H9 (cell line): ENCODE data around the gene CHST15. TPM values are rescaled to one million over a fixed set of nuclear protein-coding genes. Genes with fewer than 3 reads are reported as not detected.

Experiments
- DNase-seq: peaks from one replicate; pipeline ENCODE4 v3.0.0-alpha.2; 2017
- H2AFZ ChIP-seq: one replicate; pipeline ENCODE4 v1.6.1; 2013; ENCODE audit warnings: mild to moderate bottlenecking, low read length, control low read depth, moderate library complexity
- H2AK5ac ChIP-seq: 2 replicates; pipeline ENCODE4 v1.6.1; 2013; ENCODE audit warnings: low read length, control low read depth, mixed read lengths; ENCODE audit not compliant: insufficient read length
- H2BK120ac ChIP-seq: one replicate; pipeline ENCODE4 v1.6.1; 2013; ENCODE audit warnings: low read depth, mild to moderate bottlenecking, low read length, control low read depth, inconsistent platforms; ENCODE audit not compliant: poor library complexity, severe bottlenecking
- H2BK12ac ChIP-seq: 2 replicates; pipeline ENCODE4 v1.6.1; 2013; ENCODE audit warnings: low read length, control low read depth, mixed read lengths, low read depth; ENCODE audit not compliant: insufficient read length
- H2BK15ac ChIP-seq: 2 replicates; pipeline ENCODE4 v1.6.1; 2013; ENCODE audit warnings: low read depth, low read length, control low read depth
- H2BK20ac ChIP-seq: one replicate; pipeline ENCODE4 v1.6.1; 2013; ENCODE audit warnings: low read depth, mild to moderate bottlenecking, low read length, control low read depth, inconsistent platforms; ENCODE audit not compliant: poor library complexity, severe bottlenecking
- H2BK5ac ChIP-seq: 2 replicates; pipeline ENCODE4 v1.6.1; 2013; ENCODE audit warnings: low read length, control low read depth, mixed read lengths; ENCODE audit not compliant: insufficient read length
- H3K14ac ChIP-seq: 2 replicates; pipeline ENCODE4 v1.6.1; 2013; ENCODE audit warnings: low read length, control low read depth; ENCODE audit not compliant: insufficient read depth
- H3K18ac ChIP-seq: 2 replicates; pipeline ENCODE4 v1.6.1; 2013; ENCODE audit warnings: low read depth, mild to moderate bottlenecking, mixed read lengths, low read length, control low read depth; ENCODE audit not compliant: insufficient read length
- H3K23ac ChIP-seq: 2 replicates; pipeline ENCODE4 v1.6.1; 2013; ENCODE audit warnings: low read length, control low read depth, mixed read lengths, low read depth; ENCODE audit not compliant: insufficient read length
- H3K23me2 ChIP-seq: 2 replicates; pipeline ENCODE4 v1.6.1; 2013; ENCODE audit warnings: low read depth, mild to moderate bottlenecking, mixed read lengths, low read length, control low read depth; ENCODE audit not compliant: insufficient read length, poor library complexity, severe bottlenecking
- H3K27ac ChIP-seq: 2 replicates; pipeline ENCODE4 v1.5.1; 2013; ENCODE audit warnings: low read length, control low read depth, mixed read lengths, low read depth; ENCODE audit not compliant: insufficient read length
- H3K27me3 ChIP-seq: 2 replicates; pipeline ENCODE4 v1.6.1; 2013; ENCODE audit warnings: low read length, control low read depth, inconsistent platforms; ENCODE audit not compliant: insufficient read depth
- H3K4ac ChIP-seq: 2 replicates; pipeline ENCODE4 v1.6.1; 2013; ENCODE audit warnings: low read depth, mild to moderate bottlenecking, control low read depth, inconsistent platforms, low read length, moderate library complexity
- H3K4me1 ChIP-seq: 2 replicates; pipeline ENCODE4 v1.6.1; 2013; ENCODE audit warnings: low read length, control low read depth, inconsistent platforms; ENCODE audit not compliant: insufficient read depth
- H3K4me2 ChIP-seq: 2 replicates; pipeline ENCODE4 v1.6.1; 2013; ENCODE audit warnings: low read length, control low read depth, mixed read lengths; ENCODE audit not compliant: insufficient read length, insufficient read depth
- H3K56ac ChIP-seq: 2 replicates; pipeline ENCODE4 v1.6.1; 2013; ENCODE audit warnings: low read depth, mild to moderate bottlenecking, mixed read lengths, low read length, control low read depth; ENCODE audit not compliant: insufficient read length
- H3K79me1 ChIP-seq: 2 replicates; pipeline ENCODE4 v1.6.1; 2013; ENCODE audit warnings: low read depth, mild to moderate bottlenecking, moderate library complexity, low read length, control low read depth, inconsistent platforms; ENCODE audit not compliant: insufficient read depth, poor library complexity, severe bottlenecking
- H3K79me2 ChIP-seq: 2 replicates; pipeline ENCODE4 v1.6.1; 2013; ENCODE audit warnings: low read length, control low read depth, inconsistent platforms; ENCODE audit not compliant: insufficient read depth
- H3K9ac ChIP-seq: 2 replicates; pipeline ENCODE4 v1.6.1; 2013; ENCODE audit warnings: low read length, control low read depth, mixed read lengths; ENCODE audit not compliant: insufficient read length; ENCODE audit errors: extremely low read depth
- H3K9me3 ChIP-seq: one replicate; pipeline ENCODE4 v1.6.1; 2013; ENCODE audit warnings: low read depth, low read length, inconsistent platforms; ENCODE audit not compliant: control insufficient read depth
- H3T11ph ChIP-seq: one replicate; pipeline ENCODE4 v1.6.1; 2013; ENCODE audit warnings: mild to moderate bottlenecking, low read length, control low read depth, inconsistent platforms
- H4K20me1 ChIP-seq: one replicate; pipeline ENCODE4 v1.6.1; 2013; ENCODE audit not compliant: control insufficient read depth, insufficient read length, insufficient read depth
- H4K5ac ChIP-seq: 2 replicates; pipeline ENCODE4 v1.6.1; 2013; ENCODE audit warnings: low read depth, mild to moderate bottlenecking, mixed read lengths, low read length, control low read depth; ENCODE audit not compliant: insufficient read length
- H4K8ac ChIP-seq: replicated peaks from 2 replicates; pipeline ENCODE4 v1.6.1; 2013; ENCODE audit warnings: low read length, control low read depth, mixed read lengths, low read depth; ENCODE audit not compliant: insufficient read length
- H4K91ac ChIP-seq: 2 replicates; pipeline ENCODE4 v1.6.1; 2013; ENCODE audit warnings: low read depth, mild to moderate bottlenecking, moderate library complexity, mixed read lengths, low read length, control low read depth; ENCODE audit not compliant: insufficient read length
- H3K27ac Mint-ChIP-seq, 3 experiments: 2 replicates in 2 of 3; 3 replicates in 1 of 3; pipeline ENCODE4 v1.8.0; 2020 to 2021; ENCODE audit warnings: mixed read lengths in 3 of 3, mild to moderate bottlenecking in 1 of 3, moderate library complexity in 1 of 3
- H3K27me3 Mint-ChIP-seq: 2 replicates; pipeline ENCODE4 v1.8.0; 2021; ENCODE audit warnings: low read depth, mild to moderate bottlenecking, moderate library complexity, mixed read lengths
- H3K36me3 Mint-ChIP-seq, 3 experiments: 2 replicates in 2 of 3; 3 replicates in 1 of 3; pipeline ENCODE4 v1.8.0; 2020 to 2021; ENCODE audit warnings: low read depth in 3 of 3, mixed read lengths in 3 of 3; ENCODE audit not compliant: insufficient read depth in 1 of 3
- H3K4me1 Mint-ChIP-seq, 2 experiments: 2 replicates each; pipeline ENCODE4 v1.8.0; 2020; ENCODE audit warnings: mixed read lengths in 2 of 2
- H3K4me3 Mint-ChIP-seq, 2 experiments: 2 replicates in 1 of 2; 3 replicates in 1 of 2; pipeline ENCODE4 v1.8.0; 2020 to 2021; ENCODE audit warnings: mild to moderate bottlenecking in 2 of 2, mixed read lengths in 2 of 2, moderate library complexity in 1 of 2
- H3K9me3 Mint-ChIP-seq, 2 experiments: 2 replicates in 1 of 2; 3 replicates in 1 of 2; pipeline ENCODE4 v1.8.0; 2020; ENCODE audit warnings: mild to moderate bottlenecking in 2 of 2, mixed read lengths in 2 of 2, moderate library complexity in 1 of 2
- WGBS: extraction: QIAGEN DNeasy Blood & Tissue Kit; methylation state at CpG from one replicate; pipeline ENCODE4 v1.1.7; 2013; ENCODE audit warnings: missing lambda C conversion rate, low lambda C conversion rate, mixed read lengths; ENCODE audit not compliant: insufficient read length; ENCODE audit errors: extremely low coverage; 5-methylcytosine and 5-hydroxymethylcytosine counted together
- total RNA-seq: library from RNA; stranded (reverse); gene quantifications from 2 replicates; pipeline ENCODE4 v1.2.1, GENCODE V29; 2021
- TF ChIP-seq, protein P1 (sequence below): fragments of 200-600 bp; sonication (generic); conservative IDR thresholded peaks from 3 replicates; pipeline ENCODE4 v1.8.0; 2021; ENCODE audit warnings: antibody characterized with exemption, mild to moderate bottlenecking

Gene CHST15
- total RNA-seq, 1 experiment from 2014 or later: 8.7 TPM

DNA sequence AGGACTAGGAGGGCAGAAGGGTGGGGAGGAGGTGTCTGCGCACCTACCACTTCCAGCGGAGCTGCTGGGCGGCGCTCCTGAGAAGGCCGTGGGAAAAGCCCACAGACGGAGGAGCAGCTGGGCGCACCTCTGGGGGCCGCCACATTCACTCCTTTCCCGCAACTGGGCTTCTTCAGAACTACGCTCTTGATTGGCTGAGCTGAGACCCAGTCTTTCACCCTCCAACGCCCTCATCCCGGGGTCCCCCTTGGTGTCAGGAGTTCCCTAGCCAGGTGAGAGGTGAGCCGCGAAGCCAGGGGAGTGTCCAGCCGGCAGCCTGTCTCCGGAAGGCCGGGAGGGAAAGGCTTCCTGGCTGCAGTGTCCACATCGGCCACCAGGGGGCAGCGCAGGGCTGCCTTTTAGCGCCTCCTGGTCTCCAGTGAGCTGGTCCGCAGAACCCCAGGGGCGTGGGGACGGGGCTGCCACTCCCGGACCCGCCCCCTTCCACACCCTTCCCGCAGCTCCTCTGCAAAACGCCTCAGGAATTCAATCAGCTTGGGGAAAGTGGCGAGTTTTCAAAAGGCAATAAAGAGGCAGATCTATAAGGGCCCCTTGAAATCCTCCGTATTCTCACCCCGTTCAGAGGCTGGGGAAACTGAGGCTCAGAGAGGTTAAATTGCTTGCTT is 98.8 kb downstream of the CHST15 start:
- Histone ChIP-seq H3K9me3 (no peaks in the 10 kb centered on the region), H3K79me2 (no peaks in the 10 kb centered on the region), H3K4me1 (no peaks in the 10 kb centered on the region), H3K4me2 (peak overlapping the region; percentile 80), H3K27me3 (no peaks in the 10 kb centered on the region; the same call in 1 of the 2 replicates), H3T11ph (no peak overlapping the region), H4K91ac (no peak overlapping the region), H2AFZ (no peak overlapping the region), H2BK120ac (no peak overlapping the region), H2BK5ac (no peak overlapping the region), H3K4ac (no peak overlapping the region), H3K14ac (no peak overlapping the region), H4K5ac (no peak overlapping the region), H2BK20ac (no peak overlapping the region), H3K56ac (no peak overlapping the region), H2AK5ac (no peak overlapping the region), H2BK15ac (no peak overlapping the region), H4K8ac (no peak overlapping the region), H3K27ac (no peak overlapping the region), H3K18ac (no peak overlapping the region), H3K79me1 (no peaks in the 10 kb centered on the region), H2BK12ac (no peak overlapping the region), H4K20me1 (no peaks in the 10 kb centered on the region), H3K23me2 (peaks cover 6% of the 10 kb centered on the region), H3K23ac (no peak overlapping the region), H3K9ac (no peak overlapping the region)
- no CpG with 5 or more reads among the region's 30 CpGs for WGBS
- peaks cover 52% of the 10 kb centered on the region for H3K27me3 Mint-ChIP-seq
- peaks cover 20 to 31% of the 10 kb centered on the region in 2 experiments for H3K4me1 Mint-ChIP-seq
- H3K36me3 Mint-ChIP-seq: peaks cover 0 to 2% (median 0%) of the 10 kb centered on the region in 3 experiments; a peak in 1 of 7 replicates
- no peak overlapping the region for H3K27ac Mint-ChIP-seq
- DNase-seq: peak; percentile 95
- H3K4me3 Mint-ChIP-seq: peak overlapping the region; percentile 68 to 74
- H3K9me3 Mint-ChIP-seq: peaks cover 0 to 3% of the 10 kb centered on the region in 2 experiments; a peak in 1 of 5 replicates
- TF ChIP-seq, protein P1, sequence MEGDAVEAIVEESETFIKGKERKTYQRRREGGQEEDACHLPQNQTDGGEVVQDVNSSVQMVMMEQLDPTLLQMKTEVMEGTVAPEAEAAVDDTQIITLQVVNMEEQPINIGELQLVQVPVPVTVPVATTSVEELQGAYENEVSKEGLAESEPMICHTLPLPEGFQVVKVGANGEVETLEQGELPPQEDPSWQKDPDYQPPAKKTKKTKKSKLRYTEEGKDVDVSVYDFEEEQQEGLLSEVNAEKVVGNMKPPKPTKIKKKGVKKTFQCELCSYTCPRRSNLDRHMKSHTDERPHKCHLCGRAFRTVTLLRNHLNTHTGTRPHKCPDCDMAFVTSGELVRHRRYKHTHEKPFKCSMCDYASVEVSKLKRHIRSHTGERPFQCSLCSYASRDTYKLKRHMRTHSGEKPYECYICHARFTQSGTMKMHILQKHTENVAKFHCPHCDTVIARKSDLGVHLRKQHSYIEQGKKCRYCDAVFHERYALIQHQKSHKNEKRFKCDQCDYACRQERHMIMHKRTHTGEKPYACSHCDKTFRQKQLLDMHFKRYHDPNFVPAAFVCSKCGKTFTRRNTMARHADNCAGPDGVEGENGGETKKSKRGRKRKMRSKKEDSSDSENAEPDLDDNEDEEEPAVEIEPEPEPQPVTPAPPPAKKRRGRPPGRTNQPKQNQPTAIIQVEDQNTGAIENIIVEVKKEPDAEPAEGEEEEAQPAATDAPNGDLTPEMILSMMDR: peak; percentile 99
